CD4-positive, alpha-beta T cell treated with Interleukin-1 beta for 1 hour (primary cell): ENCODE results near the gene ENOX1.

Experiments used
- DNase-seq, 2 donors: peaks; one replicate each; pipeline ENCODE4 v3.0.0-alpha.2; 2020 to 2022

The ENOX1 gene

GRCh38 chr13:43232873-43233265 lies 553.9 kb downstream of the ENOX1 start:
- DNase-seq: no peak

DNA sequence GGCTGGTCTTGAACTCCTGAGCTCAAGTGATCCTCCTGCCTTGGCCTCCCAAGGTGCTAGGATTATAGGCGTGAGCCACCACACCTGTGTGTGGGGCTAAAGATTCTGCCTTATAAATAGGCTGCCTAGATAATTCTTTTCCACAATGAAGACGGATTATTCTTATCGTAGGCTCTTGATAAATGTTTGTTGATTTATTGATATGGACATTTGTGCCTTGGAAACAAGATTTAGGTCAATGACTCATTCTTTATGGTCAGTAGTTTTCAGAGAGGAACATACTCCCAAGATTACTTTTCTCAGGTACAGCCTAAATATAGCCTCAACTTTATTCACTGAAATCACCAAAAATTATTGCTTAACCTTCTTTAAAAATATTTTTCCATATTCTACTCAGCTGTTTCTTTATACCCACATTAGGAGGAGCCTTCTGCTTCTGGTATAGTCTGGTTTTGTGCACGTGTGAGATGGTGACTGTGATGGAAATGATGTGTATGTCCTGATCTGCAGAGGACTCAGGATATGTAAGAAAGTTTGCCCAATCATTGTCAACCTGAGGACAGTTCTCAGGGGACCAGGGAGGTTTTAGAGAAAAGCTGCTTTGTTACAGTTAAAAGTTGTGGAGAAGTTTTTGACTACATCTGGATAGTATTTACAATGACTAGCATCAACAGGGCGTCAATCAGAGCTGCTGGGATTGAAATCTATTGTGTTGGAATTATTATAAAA lies 554.5 kb downstream of the ENOX1 start:
- no peak for DNase-seq

DNA sequence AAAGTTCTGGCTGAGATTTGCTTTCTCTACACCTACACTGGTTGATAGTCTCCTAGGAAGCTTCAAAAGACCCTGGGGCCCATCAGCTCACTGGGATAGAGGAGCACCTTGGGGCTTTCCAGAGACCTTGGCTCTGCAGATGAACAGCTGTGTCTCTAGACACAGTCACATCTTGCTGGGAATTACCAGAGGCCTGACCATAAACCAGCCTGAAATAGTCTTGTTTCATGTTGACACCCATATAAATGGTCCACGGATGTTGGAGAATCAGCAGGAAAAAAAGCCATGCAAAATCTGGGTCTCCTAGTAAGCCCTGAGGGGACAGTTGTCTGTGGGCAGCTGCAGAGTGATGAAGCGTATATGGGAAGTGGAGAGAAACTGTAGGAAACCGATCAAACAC lies 555.8 kb downstream of the ENOX1 start:
- no peak for DNase-seq

GRCh38 chr13:43229506-43229905 lies 557.3 kb downstream of the ENOX1 start:
- no peak for DNase-seq

DNA sequence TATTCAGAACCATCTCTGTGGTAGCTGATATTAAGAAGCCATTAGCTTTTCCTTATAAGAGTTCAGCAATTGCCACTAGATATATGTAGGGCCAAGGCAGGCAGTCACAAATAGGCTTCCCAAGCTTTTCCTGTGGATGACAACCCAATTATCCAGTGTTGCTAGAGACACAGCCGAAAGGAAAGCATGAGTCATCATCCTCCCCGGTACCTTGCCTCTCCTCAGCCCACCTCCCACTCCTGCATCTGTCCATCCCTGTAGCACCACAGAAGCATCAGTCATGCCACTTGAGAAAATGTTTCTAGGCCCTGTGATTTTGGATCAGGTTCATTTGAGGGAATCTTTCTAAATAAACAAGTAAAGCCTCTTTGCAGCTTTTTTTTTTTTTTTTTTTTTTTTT lies 559.1 kb downstream of the ENOX1 start:
- DNase-seq: no peak

GRCh38 chr13:43223216-43223615 lies 563.6 kb downstream of the ENOX1 start:
- no peak for DNase-seq

DNA sequence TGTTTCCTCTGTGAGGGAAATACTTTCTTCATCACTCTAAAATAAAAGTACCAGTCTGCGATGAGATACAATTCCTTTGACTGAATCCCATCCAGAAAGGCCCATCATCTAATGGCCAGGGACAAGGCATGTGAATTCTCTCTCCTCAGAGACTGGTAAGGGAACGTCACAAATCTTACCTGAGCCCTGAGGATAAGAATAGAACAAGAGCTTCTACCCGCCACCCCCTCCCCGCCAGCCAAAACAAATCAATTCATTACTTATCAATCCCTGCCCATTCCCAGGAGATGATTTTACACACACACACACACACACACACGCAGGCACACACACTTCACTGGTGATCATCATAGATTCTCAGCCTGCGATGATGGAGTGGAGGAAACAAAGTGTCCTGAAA lies 564.7 kb downstream of the ENOX1 start:
- no peak for DNase-seq

- no peak for DNase-seq
These were observed 565.2 kb downstream of the ENOX1 start for GRCh38 chr13:43221611-43222010.

DNA sequence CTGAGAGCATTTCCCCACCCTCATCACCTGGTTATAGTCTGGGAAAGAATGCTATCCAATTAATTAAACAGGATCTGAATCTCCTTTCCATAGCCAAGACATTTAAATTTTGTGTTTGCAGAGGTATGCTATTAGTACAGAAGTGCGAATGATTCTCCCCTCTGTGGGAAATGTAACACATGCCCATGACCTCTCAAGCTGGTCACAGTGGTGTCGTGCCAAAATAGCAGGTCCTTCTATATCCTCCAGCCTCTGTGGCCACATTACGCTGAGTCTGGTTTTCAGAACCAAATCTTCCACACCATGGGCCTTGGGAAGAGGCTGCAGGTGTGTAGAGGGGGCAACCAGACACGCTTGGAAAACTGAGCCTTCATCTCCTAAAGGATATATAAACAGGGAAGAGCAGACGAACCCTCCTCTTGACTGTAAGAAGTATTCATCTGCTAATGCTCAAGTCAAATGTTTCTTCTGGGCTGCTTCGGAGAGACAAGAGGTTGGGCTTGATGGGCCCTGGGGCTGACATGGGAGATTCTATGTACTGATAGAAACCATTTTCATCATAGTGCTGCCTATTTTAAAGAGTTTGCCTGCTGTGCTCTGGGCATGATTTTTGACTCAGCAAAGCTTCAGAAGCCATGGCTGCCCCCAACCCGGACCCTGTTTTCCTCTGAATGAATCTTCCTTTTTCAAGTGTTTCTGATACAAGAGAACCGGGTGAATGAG lies 565.7 kb downstream of the ENOX1 start:
- DNase-seq: no peak

DNA sequence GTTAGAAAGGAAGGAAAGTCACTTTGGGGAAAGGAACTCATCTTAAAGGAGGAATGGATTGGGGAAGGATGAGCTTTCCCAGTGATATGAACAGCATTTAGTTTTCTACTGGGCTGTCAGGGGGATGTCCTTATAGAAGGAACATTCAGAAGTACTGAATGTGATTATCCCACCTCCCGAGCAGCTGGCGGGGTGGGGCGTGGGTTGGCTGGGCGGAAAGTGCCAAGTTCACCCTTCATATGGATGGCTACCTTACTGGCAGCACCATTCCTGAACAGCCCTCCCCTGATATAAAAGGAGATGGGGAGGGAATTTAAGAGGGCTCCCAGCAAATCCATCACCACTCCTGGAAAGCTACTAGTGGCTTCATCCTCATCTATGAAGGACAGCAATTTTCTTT lies 572.6 kb downstream of the ENOX1 start:
- DNase-seq: no peak

DNA sequence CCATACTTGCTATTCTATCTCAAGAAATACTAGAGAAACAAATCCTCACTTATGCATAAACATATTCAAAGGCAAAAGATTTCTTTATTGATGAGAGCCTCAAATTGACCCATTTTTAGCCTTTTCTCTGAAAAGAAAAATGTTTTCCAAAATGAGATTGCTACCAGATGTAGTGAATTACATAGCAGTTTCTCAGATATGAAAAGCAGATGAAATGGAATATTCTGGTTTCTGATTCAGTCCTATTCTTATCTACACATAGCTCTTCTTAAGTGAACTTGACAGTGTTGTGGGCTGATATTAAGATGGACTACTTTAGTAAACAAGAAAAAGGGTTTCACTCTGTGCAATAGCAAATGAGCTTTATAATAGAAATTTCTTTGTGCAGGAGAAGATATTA lies 579.9 kb downstream of the ENOX1 start:
- DNase-seq: no peak

- no peak for DNase-seq
These were observed 581.4 kb downstream of the ENOX1 start for GRCh38 chr13:43205416-43205815.

- DNase-seq: no peak
These were observed 582.2 kb downstream of the ENOX1 start for GRCh38 chr13:43204591-43204990.

DNA sequence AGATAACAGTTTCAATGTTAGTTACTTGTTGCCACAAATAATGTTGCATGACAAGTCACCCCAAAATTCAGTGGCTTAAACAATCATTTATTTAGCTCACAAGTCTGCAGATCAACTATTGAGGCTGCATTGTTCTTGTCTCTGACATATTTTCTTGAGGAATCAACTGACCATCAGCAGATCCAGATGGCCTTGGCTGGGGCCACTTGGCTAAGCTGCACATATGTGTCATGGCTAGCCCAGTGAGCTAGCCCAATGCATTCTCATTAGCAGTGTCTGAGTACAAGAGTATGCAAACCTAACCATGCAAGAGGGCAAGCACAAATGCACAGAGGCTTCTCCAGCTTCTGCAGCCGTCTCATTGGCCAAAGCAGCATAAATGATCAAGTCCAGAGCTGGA lies 583.0 kb downstream of the ENOX1 start:
- no peak for DNase-seq

DNA sequence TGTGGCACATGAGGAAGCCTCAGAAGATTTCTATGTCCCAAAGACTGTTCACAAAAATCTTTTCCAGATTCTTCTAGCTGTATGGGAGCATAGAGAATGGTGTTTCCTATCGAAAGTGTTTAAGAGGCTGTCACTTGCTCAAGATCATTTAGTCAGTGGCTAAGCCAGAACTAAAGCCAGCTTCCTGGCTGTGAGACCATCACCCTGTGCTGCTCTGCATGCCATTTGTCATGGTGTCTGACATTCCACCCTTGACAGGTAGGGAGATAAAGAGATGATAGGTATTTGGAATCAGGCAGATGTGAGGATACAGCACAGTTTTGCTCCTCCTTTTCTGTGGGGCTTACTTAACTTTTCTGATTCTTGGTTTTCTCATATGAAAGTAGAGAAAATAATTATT lies 586.0 kb downstream of the ENOX1 start:
- no peak for DNase-seq

GRCh38 chr13:43200307-43200706 lies 586.5 kb downstream of the ENOX1 start:
- no peak for DNase-seq

DNA sequence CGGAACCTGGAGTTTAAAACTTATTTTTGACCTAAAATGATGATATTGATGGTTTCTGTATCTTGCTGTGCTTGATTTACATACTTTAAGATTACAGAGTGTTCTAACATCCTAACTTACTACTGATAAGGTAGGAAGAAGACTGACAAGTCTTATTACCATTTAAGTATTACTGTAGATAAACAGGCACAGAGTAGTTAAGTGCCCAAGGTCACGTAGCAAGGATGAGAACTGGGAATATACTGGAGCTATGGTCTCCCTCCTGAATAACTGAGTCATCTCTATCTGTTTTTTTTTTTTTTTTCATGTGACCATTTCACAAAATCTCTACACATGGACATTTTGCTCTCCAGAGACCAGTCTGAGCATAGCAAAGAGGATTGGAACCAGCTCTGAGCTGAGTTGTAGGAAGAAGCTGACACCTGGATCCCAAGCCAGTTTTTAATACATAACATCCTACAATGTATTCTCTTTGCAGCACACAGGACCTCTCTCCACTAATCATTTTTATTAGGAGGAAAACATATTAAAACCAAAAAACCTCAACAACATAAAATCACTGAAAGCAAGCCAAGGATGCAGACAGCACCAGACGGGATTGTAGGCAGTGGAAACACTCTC lies 589.9 kb downstream of the ENOX1 start:
- no peak for DNase-seq

GRCh38 chr13:43196086-43196621 lies 590.6 kb downstream of the ENOX1 start:
- no peak for DNase-seq

DNA sequence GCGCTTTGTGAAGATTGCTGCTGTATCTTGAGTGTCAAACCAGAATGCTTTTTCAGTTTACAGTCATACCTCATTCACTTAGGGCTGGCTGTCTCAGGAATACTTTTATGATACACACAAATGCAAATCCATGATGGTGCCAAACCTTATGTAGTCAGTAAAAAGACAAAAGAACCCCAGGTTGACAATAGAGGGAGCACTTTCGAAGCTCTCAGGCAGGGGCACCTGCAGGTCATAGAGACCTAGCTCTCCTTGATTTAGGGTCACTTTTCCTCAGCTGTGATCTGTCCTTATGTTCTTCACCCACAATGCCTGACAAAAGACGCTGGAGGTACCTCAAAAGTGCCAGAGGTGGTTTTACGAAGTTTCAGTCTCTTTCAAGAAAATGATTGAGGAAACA lies 591.2 kb downstream of the ENOX1 start:
- no peak for DNase-seq

DNA sequence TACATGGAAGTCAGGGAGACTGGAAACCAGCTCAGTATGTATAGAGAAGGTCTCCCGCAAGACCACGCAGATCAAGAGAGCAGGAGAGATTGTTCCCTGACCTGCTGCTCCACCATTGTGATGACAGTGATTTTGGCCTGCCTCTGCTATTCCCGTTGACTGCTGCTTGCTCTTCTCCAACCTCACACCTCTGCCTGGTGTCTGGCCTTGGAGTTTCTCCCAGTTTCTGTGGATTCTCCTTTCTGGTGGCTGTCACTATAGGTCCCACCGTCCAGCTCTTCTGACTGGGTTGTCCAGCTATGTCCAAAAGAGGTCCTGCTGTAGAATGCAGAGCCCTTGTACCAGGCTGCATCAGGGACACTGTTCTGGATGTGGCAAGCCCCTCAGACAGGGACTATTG lies 591.7 kb downstream of the ENOX1 start:
- no peak for DNase-seq

GRCh38 chr13:43193789-43194420 lies 592.9 kb downstream of the ENOX1 start:
- no peak for DNase-seq

DNA sequence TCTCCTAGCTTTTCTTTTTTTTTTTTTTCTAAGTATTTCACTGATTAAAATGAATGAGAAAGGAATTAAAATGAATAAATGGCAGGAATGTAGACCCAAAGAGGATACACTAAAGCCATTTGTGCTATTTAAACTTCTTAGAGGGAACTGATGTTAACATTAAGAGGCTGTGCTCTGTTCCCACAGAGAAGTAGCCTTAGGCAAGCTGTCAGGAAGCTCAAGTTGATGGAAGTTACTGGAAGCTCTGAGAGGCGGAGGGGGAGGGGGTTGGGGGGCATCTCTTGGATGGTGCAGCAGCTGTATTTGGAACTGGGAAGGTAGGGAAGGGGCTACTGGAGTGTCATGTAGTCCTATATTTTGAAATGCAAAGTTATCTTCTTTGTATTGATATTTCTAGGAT lies 595.2 kb downstream of the ENOX1 start:
- DNase-seq: no peak

DNA sequence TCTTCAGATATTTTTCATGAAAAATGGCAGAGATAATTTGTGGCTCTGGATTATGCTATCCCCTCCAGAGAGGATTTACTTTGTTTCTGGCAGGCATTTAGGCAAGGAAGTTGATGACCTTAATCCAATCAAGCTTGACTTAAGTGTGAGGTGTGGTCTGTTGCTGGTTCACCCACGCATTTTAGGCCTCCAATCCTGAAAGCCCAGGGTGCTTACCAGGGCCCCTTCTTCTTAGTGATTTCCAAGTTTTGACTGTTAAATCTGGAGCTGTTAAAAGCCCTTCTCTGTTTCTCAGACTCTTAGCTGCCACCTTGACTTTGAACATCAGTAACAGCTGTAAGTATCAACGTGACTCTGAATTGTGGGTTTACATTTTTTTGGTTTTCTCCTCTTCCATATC lies 601.5 kb downstream of the ENOX1 start:
- no peak for DNase-seq

DNA sequence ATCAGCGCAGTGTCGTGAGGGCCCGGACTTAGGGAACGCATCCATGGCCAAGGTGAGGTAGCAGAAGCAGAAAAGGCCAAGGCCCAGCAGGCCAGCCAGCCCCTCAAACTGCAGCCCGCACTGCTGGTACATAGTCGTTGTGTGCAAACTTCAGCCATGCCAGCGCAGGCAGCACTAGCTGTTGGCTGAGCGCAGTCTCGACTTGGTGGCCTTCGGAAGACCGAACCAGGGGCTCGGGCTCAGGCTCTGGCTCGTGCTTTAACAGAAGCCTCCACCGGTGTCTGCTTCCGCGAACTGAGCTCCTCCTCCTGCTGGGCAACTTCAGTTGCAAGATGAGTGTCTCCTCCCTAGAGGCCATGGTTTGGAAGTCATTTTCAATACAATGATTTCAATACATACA lies 605.9 kb downstream of the ENOX1 start:
- no peak for DNase-seq
